ENCODE data around the gene BLTP2.
A peak's percentile ranks its signal among the peaks of the same experiment; 100 is the strongest.

BLTP2 gene

GRCh38 chr17:28682655-28683054 lies 37.7 kb upstream of the BLTP2 start:
- H3K4me3 ChIP-seq (replicated peaks; ENCODE audit: low read depth, low read length), result no peak overlapping the region
- no peak for TF ChIP-seq CTCF (IDR thresholded peaks at IDR 0.05; ENCODE audit: low read length, missing control alignments)
- no peak for DNase-seq (ENCODE audit: low read depth)

GRCh38 chr17:28675980-28676379 lies 31.0 kb upstream of the BLTP2 start:
- H3K4me3 ChIP-seq (replicated peaks; ENCODE audit: low read depth, low read length), result no peak overlapping the region
- TF ChIP-seq CTCF (IDR thresholded peaks at IDR 0.05; ENCODE audit: low read length, missing control alignments), result peak; percentile 17
- no peak for DNase-seq (ENCODE audit: low read depth)

DNA sequence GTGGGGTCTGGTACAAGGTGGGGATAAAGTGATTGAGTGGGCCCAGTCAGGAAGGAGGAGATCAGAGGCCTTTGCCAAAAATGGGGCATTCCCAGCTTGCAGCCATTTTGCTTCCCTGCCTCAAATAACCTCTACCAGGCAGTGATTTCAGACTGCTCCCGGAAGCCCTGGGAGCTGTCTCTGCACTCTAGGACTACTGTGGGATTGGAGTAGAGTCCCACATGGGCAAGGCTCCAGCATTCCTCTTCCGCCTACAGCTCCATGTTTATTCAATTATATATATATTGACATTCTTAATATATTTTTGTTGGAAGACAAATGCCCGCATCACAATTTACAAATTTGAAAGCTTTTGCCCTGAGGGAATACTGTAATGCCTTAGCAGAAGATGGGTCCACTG lies 30.5 kb upstream of the BLTP2 start:
- H3K4me3 ChIP-seq (replicated peaks; ENCODE audit: low read depth, low read length), result no peak overlapping the region
- no peak for TF ChIP-seq CTCF (IDR thresholded peaks at IDR 0.05; ENCODE audit: low read length, missing control alignments)
- DNase-seq (ENCODE audit: low read depth), result no peak

GRCh38 chr17:28669918-28670317 lies 25.0 kb upstream of the BLTP2 start:
- H3K4me3 ChIP-seq (replicated peaks; ENCODE audit: low read depth, low read length), result no peak overlapping the region
- no peak for DNase-seq (ENCODE audit: low read depth)
- TF ChIP-seq CTCF (IDR thresholded peaks at IDR 0.05; ENCODE audit: low read length, missing control alignments), result no peak

DNA sequence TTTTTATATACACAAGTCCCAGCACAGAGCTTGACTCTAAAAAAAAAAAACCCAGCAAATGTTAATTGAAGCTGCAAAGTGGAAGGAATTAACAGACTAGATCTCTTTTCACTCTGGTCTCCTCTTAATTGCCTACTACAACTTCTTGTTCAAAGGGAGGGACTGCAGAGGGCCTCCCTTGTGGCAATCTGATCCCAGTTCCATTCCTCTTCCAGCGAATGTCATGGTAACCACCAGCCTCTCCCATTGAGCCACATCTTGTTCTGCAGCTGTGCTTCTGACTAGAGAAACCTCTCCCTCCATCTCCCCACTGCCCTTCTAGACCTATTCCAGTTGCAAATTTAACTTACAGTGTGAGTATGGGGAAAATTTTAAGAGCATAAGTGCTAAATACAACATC lies 22.9 kb upstream of the BLTP2 start:
- H3K4me3 ChIP-seq (replicated peaks; ENCODE audit: low read depth, low read length), result no peak overlapping the region
- no peak for TF ChIP-seq CTCF (IDR thresholded peaks at IDR 0.05; ENCODE audit: low read length, missing control alignments)
- DNase-seq (ENCODE audit: low read depth), result no peak

- no peak for TF ChIP-seq CTCF (IDR thresholded peaks at IDR 0.05; ENCODE audit: low read length, missing control alignments)
- no peak for DNase-seq (ENCODE audit: low read depth)
- no peak overlapping the region for H3K4me3 ChIP-seq (replicated peaks; ENCODE audit: low read depth, low read length)
Measured at GRCh38 chr17:28665994-28666393, 21.0 kb upstream of the BLTP2 start.

GRCh38 chr17:28663723-28664122 lies 18.8 kb upstream of the BLTP2 start:
- no peak for DNase-seq (ENCODE audit: low read depth)
- peak overlapping the region; percentile 98 for H3K4me3 ChIP-seq (replicated peaks; ENCODE audit: low read depth, low read length)
- no peak for TF ChIP-seq CTCF (IDR thresholded peaks at IDR 0.05; ENCODE audit: low read length, missing control alignments)

Data from fibroblast of pulmonary artery (primary cell).